Measurements from ENCODE around the gene TRIM33. TPM values are rescaled to one million over a fixed set of nuclear protein-coding genes. Genes with fewer than 3 reads are reported as not detected.

Gene TRIM33
- total RNA-seq, 4 donors from 2014 or later, result 26.7 to 49.0 (median 34.5) TPM

DNA sequence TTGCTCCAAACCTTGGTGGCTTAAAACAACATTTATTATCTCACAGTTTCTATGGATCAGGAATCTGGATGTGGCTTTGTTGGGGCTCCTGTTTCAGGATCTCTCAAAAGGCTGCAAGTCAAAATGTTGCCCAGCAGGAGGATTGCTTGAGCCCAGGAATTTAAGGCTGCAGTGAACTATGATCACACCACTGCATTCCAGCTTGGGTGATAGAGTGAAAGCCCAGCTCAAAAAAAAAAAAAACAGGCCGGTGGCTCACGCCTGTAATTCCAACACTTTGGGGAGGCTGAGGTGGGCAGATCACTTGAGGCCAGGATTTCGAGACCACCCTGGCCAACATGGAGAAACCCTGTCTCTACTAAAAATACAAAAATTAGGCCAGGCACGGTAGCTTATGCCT is 40.4 kb upstream of the TRIM33 start:
- no peak for ATAC-seq
- TF ChIP-seq POLR2AphosphoS5 (IDR thresholded peaks at IDR 0.05) (no peak), EP300 (IDR thresholded peaks at IDR 0.05) (no peak), POLR2A (IDR thresholded peaks at IDR 0.05) (no peak)
- TF ChIP-seq, protein P1, sequence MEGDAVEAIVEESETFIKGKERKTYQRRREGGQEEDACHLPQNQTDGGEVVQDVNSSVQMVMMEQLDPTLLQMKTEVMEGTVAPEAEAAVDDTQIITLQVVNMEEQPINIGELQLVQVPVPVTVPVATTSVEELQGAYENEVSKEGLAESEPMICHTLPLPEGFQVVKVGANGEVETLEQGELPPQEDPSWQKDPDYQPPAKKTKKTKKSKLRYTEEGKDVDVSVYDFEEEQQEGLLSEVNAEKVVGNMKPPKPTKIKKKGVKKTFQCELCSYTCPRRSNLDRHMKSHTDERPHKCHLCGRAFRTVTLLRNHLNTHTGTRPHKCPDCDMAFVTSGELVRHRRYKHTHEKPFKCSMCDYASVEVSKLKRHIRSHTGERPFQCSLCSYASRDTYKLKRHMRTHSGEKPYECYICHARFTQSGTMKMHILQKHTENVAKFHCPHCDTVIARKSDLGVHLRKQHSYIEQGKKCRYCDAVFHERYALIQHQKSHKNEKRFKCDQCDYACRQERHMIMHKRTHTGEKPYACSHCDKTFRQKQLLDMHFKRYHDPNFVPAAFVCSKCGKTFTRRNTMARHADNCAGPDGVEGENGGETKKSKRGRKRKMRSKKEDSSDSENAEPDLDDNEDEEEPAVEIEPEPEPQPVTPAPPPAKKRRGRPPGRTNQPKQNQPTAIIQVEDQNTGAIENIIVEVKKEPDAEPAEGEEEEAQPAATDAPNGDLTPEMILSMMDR (IDR thresholded peaks at IDR 0.05), result no peak
- Histone ChIP-seq H3K4me3 (no peak overlapping the region), H3K27me3 (no peaks in the 10 kb centered on the region), H3K4me1 (no peaks in the 10 kb centered on the region), H3K27ac (no peak overlapping the region), H3K9me3 (no peaks in the 10 kb centered on the region), H3K36me3 (no peaks in the 10 kb centered on the region)
- WGBS, 2 donors (ENCODE audit: low coverage in 1 of 2), result 78 to 91% methylated on average over 4 of the region's 4 CpGs

DNA sequence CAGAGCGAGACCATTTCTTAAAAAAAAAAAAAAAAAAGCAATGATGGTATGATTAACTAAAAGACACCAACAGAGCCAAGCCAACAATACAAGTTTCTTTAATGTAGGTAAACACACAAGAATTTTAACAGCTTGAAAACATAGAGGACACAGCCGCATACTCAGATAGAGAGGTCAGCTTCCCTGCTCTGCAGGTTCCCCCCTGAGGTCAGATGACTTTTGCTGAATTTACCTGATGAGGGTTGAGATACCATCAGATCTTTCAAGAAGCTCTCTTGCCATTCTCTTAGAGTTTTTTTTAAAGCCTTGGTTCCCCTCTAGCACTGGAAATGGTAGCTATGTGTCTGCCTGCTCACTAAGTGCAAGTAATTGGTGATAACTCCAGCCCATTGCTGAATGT is 39.3 kb upstream of the TRIM33 start:
- Histone ChIP-seq H3K36me3 (no peaks in the 10 kb centered on the region), H3K27ac (no peak overlapping the region), H3K27me3 (no peaks in the 10 kb centered on the region), H3K4me1 (no peaks in the 10 kb centered on the region), H3K4me3 (no peak overlapping the region), H3K9me3 (no peaks in the 10 kb centered on the region)
- no peak for TF ChIP-seq POLR2AphosphoS5 (IDR thresholded peaks at IDR 0.05)
- TF ChIP-seq EP300 (IDR thresholded peaks at IDR 0.05), result no peak
- TF ChIP-seq, protein P1 (IDR thresholded peaks at IDR 0.05), result no peak
- no peak for TF ChIP-seq POLR2A (IDR thresholded peaks at IDR 0.05)
- 83 to 92% methylated on average over 1 of the region's 2 CpGs for WGBS, 2 donors (ENCODE audit: low coverage in 1 of 2)
- ATAC-seq, result no peak

- H3K36me3 ChIP-seq, result no peaks in the 10 kb centered on the region
- no peaks in the 10 kb centered on the region for H3K4me1 ChIP-seq
These were observed 38.1 kb upstream of the TRIM33 start for GRCh38 chr1:114549137-114549536.

DNA sequence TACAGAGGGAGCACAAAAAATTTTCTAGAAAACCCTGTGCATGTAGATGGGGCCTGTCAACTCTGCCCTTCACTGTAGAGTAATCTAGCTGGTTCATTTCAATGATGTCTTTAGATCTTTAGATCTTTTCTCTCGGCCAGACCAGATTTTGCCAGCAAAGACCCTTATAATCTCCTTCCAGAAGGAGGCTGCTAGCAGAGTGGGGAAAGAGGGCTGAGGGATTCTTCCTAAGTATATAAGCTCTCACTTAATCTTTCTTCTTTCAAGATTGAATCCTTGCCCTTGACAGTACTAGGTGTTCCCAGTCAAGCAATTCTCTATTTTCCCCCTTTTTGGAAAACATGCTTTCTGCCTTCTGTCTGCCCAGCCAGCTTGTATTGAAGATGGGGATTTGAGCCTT is 36.1 kb upstream of the TRIM33 start:
- Histone ChIP-seq H3K36me3 (no peaks in the 10 kb centered on the region), H3K9me3 (no peaks in the 10 kb centered on the region), H3K27ac (no peak overlapping the region), H3K4me1 (no peaks in the 10 kb centered on the region), H3K27me3 (no peaks in the 10 kb centered on the region), H3K4me3 (no peak overlapping the region)
- ATAC-seq, result no peak
- 67 to 71% methylated on average over 1 of the region's 1 CpG for WGBS, 2 donors (ENCODE audit: low coverage in 1 of 2)
- TF ChIP-seq EP300 (IDR thresholded peaks at IDR 0.05) (no peak), POLR2AphosphoS5 (IDR thresholded peaks at IDR 0.05) (no peak), POLR2A (IDR thresholded peaks at IDR 0.05) (no peak)
- TF ChIP-seq, protein P1 (IDR thresholded peaks at IDR 0.05), result no peak

More at GRCh38 chr1:114549137-114549536, 38.1 kb upstream of the TRIM33 start:
- no peak for TF ChIP-seq POLR2A (IDR thresholded peaks at IDR 0.05)
- WGBS, 2 donors (ENCODE audit: low coverage in 1 of 2), result 69 to 93% methylated on average over 4 of the region's 4 CpGs
- no peak overlapping the region for H3K4me3 ChIP-seq
- H3K27ac ChIP-seq, result no peak overlapping the region
- no peak for ATAC-seq
- H3K9me3 ChIP-seq, result no peaks in the 10 kb centered on the region
- H3K27me3 ChIP-seq, result no peaks in the 10 kb centered on the region

- H3K9me3 ChIP-seq, result no peaks in the 10 kb centered on the region
- no peak overlapping the region for H3K4me3 ChIP-seq
- no peak for ATAC-seq
- TF ChIP-seq EP300 (IDR thresholded peaks at IDR 0.05) (no peak), POLR2AphosphoS5 (IDR thresholded peaks at IDR 0.05) (no peak), POLR2A (IDR thresholded peaks at IDR 0.05) (no peak)
- TF ChIP-seq, protein P1 (IDR thresholded peaks at IDR 0.05), result no peak
- H3K4me1 ChIP-seq, result no peaks in the 10 kb centered on the region
- H3K36me3 ChIP-seq, result no peaks in the 10 kb centered on the region
- H3K27me3 ChIP-seq, result no peaks in the 10 kb centered on the region
- no peak overlapping the region for H3K27ac ChIP-seq
- WGBS, 2 donors (ENCODE audit: low coverage in 1 of 2), result 70 to 75% methylated on average over 2 of the region's 2 CpGs
These were observed 34.8 kb upstream of the TRIM33 start for GRCh38 chr1:114545796-114546195.

Data from gastroesophageal sphincter (tissue), 4 donors.